C1 segment of cervical spinal cord (tissue), 14 donors: ENCODE data around the gene STARD10.
A peak's percentile ranks its signal among the peaks of the same experiment; 100 is the strongest.

Experiments used
- DNase-seq, 14 donors: peaks; one replicate each; lab custom pipeline; 2025; lab: John Stamatoyannopoulos, UW

The STARD10 gene

GRCh38 chr11:72726266-72727220 is 67.3 kb downstream of the STARD10 start:
- DNase-seq, result no peak

- no peak for DNase-seq
Observed at GRCh38 chr11:72725724-72726028, 68.2 kb downstream of the STARD10 start.

GRCh38 chr11:72724851-72725723 is 68.8 kb downstream of the STARD10 start:
- DNase-seq, result peak in 11 of 14 donors; percentile 23 to 68 (median 45)

GRCh38 chr11:72724021-72724551 is 69.8 kb downstream of the STARD10 start:
- no peak for DNase-seq

GRCh38 chr11:72723508-72723907 is 70.3 kb downstream of the STARD10 start:
- no peak for DNase-seq

- peak in 13 of 14 donors; percentile 50 to 97 (median 81) for DNase-seq
Observed at GRCh38 chr11:72722050-72722748, 71.6 kb downstream of the STARD10 start.

GRCh38 chr11:72721689-72722049 is 72.2 kb downstream of the STARD10 start:
- DNase-seq, result no peak

GRCh38 chr11:72721276-72721675 is 72.6 kb downstream of the STARD10 start:
- DNase-seq, result no peak

- no peak for DNase-seq
Observed at GRCh38 chr11:72720784-72721183, 73.1 kb downstream of the STARD10 start.

GRCh38 chr11:72720047-72720446 is 73.8 kb downstream of the STARD10 start:
- DNase-seq, result peak in 6 of 14 donors; percentile 22 to 50 (median 32)

- no peak for DNase-seq
Observed at GRCh38 chr11:72719551-72719950, 74.3 kb downstream of the STARD10 start.

GRCh38 chr11:72719144-72719543 is 74.7 kb downstream of the STARD10 start:
- no peak for DNase-seq

- DNase-seq, result peak in 1 of 14 donors; percentile 38
Observed at GRCh38 chr11:72718101-72718501, 75.7 kb downstream of the STARD10 start.

GRCh38 chr11:72716788-72717435 is 76.9 kb downstream of the STARD10 start:
- DNase-seq, result no peak

- DNase-seq, result no peak
Observed at GRCh38 chr11:72716290-72716689, 77.6 kb downstream of the STARD10 start.

GRCh38 chr11:72712841-72713240 is 81.0 kb downstream of the STARD10 start:
- DNase-seq, result peak in 1 of 14 donors; percentile 50

GRCh38 chr11:72712168-72712751 is 81.6 kb downstream of the STARD10 start:
- DNase-seq, result peak in 10 of 14 donors; percentile 27 to 78 (median 57)

GRCh38 chr11:72711141-72711540 is 82.7 kb downstream of the STARD10 start:
- no peak for DNase-seq

- no peak for DNase-seq
Observed at GRCh38 chr11:72710278-72710677, 83.6 kb downstream of the STARD10 start.

- no peak for DNase-seq
Observed at GRCh38 chr11:72709478-72710238, 84.2 kb downstream of the STARD10 start.
